Glutamatergic neuron (in vitro differentiated cells): ENCODE measurements around the gene SNRPD3. TPM values are rescaled to one million over a fixed set of nuclear protein-coding genes. Genes with fewer than 3 reads are reported as not detected.

Experiments used
- DNase-seq: peaks from one replicate; pipeline ENCODE4 v3.0.0; 2022
- H3K27ac Mint-ChIP-seq: one replicate; pipeline ENCODE4 v1.8.0; 2020; ENCODE audit warnings: mild to moderate bottlenecking, mixed read lengths, inconsistent platforms; ENCODE audit not compliant: unreplicated experiment
- H3K27me3 Mint-ChIP-seq: one replicate; pipeline ENCODE4 v1.8.0; 2020; ENCODE audit warnings: mild to moderate bottlenecking, moderate library complexity, mixed read lengths, inconsistent platforms; ENCODE audit not compliant: unreplicated experiment
- H3K36me3 Mint-ChIP-seq: one replicate; pipeline ENCODE4 v1.8.0; 2020; ENCODE audit warnings: mild to moderate bottlenecking, mixed read lengths, inconsistent platforms; ENCODE audit not compliant: unreplicated experiment
- H3K4me1 Mint-ChIP-seq: one replicate; pipeline ENCODE4 v1.8.0; 2020; ENCODE audit warnings: mild to moderate bottlenecking, low read depth, mixed read lengths, inconsistent platforms; ENCODE audit not compliant: unreplicated experiment
- H3K4me3 Mint-ChIP-seq: one replicate; pipeline ENCODE4 v1.8.0; 2020; ENCODE audit warnings: mild to moderate bottlenecking, mixed read lengths, inconsistent platforms; ENCODE audit not compliant: unreplicated experiment
- H3K9me3 Mint-ChIP-seq: one replicate; pipeline ENCODE4 v1.8.0; 2020; ENCODE audit warnings: mild to moderate bottlenecking, moderate library complexity, mixed read lengths, inconsistent platforms; ENCODE audit not compliant: unreplicated experiment
- CTCF ChIP-seq: fragments of 200-600 bp; sonication (generic); IDR thresholded peaks from one replicate; pipeline ENCODE4 v1.5.0; 2021; ENCODE audit not compliant: partially characterized antibody, unreplicated experiment
- total RNA-seq: library from RNA; stranded (reverse); fragmentation: NEBNext Ultra II Directional; extraction: Animal tissue kit (Norgen Biotek cat#: 25700); gene quantifications from one replicate; pipeline ENCODE4 v1.2.1, GENCODE V29; 2021; ENCODE audit not compliant: unreplicated experiment

SNRPD3 gene
- total RNA-seq, 1 donor from 2014 or later, result 86.7 TPM

- Mint-ChIP-seq H3K4me1 (no peaks in the 10 kb centered on the region), H3K9me3 (no peaks in the 10 kb centered on the region), H3K4me3 (no peak overlapping the region), H3K27ac (no peak overlapping the region), H3K27me3 (peaks cover 2% of the 10 kb centered on the region), H3K36me3 (no peaks in the 10 kb centered on the region)
- no peak for TF ChIP-seq CTCF
- no peak for DNase-seq
Measured at GRCh38 chr22:24582056-24582814, 26.4 kb downstream of the SNRPD3 start.

DNA sequence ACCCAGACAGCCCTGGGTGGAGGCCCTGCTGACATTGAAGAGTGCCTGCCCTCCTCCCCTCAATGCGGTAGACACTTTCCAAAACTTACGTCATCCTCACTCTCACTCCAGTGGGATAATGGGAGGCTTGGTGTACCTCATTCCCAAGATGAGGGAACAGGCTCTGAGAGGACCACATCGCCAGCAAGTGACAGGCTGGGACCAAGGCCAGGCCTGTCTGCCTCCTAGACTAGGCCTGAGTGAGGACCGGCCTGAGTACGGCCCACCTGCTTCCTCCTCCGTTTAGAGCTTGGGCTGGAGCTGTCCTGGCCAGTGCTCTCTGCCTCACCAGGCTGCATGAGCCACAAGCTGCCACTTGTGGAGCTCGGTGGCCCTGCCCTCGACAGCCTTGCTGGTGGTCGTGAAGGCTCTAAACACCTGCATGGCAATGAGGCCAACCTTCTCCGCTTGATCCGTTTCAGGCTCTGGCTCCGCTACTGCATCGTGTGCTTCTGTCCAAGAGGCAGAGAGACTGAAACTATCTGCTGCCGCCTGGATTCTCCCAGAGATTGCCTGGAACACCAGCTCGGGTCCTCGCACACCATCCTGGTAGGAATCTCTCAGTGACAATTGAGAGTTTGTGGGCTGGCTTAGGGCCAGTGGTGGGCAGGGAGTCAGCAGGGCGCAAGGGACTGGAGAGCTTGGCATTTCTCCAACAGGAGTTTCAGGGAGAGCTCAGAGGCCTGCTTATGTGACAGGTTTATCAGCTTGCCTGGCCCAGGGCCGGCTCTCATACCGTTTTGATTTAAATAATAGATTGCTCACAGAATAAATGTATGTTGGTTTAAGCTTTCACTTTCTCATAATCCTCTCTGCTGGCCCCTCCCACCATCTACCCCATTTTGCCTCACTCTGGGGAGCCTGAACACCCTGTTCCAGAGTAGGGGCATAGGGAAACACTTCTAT lies 27.7 kb downstream of the SNRPD3 start:
- no peak for DNase-seq

DNA sequence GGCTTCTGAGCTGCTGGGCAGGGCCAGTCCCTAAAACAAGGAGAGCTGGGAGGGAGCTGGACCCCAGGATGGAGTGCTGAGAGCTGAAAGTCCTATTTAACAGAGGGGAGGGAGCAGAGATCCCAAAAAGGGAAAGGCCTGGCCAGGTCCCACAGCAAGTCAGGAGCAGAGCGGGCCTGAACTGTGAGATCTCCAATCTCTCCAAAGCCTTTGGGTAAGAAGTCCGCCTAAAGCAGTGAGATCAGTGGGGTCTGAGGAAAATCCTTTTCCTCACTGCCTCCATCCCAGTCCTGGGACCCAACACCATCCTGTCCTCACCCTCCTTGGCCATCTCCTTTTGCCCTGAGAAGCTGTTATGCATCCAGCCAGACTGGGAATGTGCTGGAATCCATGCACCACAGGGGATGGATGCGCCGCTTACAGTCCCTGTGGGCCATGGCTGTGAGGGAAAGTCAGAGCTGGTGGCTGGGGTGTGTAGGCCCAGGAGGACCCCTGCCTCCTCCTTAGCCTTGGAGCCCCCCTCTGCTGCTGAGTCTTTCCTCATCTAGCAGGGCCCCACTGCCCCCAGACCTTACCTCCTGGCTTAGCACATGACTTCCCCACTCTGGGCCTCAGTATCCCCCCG lies 28.5 kb downstream of the SNRPD3 start:
- DNase-seq, result no peak
- Mint-ChIP-seq H3K4me3 (no peak overlapping the region), H3K36me3 (no peaks in the 10 kb centered on the region), H3K27me3 (no peaks in the 10 kb centered on the region), H3K4me1 (no peaks in the 10 kb centered on the region), H3K27ac (no peak overlapping the region), H3K9me3 (no peaks in the 10 kb centered on the region)
- no peak for TF ChIP-seq CTCF

More for the DNA sequence above, 27.7 kb downstream of the SNRPD3 start:
- no peak overlapping the region for H3K27ac Mint-ChIP-seq
- no peak for TF ChIP-seq CTCF
- H3K9me3 Mint-ChIP-seq, result no peaks in the 10 kb centered on the region
- no peaks in the 10 kb centered on the region for H3K36me3 Mint-ChIP-seq
- no peak overlapping the region for H3K4me3 Mint-ChIP-seq
- no peaks in the 10 kb centered on the region for H3K27me3 Mint-ChIP-seq
- H3K4me1 Mint-ChIP-seq, result no peaks in the 10 kb centered on the region

GRCh38 chr22:24584871-24585411 lies 29.1 kb downstream of the SNRPD3 start:
- H3K4me1 Mint-ChIP-seq, result no peaks in the 10 kb centered on the region
- H3K27me3 Mint-ChIP-seq, result no peaks in the 10 kb centered on the region
- no peak overlapping the region for H3K4me3 Mint-ChIP-seq
- DNase-seq, result no peak
- no peak overlapping the region for H3K27ac Mint-ChIP-seq
- TF ChIP-seq CTCF, result no peak
- no peaks in the 10 kb centered on the region for H3K36me3 Mint-ChIP-seq
- no peaks in the 10 kb centered on the region for H3K9me3 Mint-ChIP-seq
